ENCODE data around the gene EGLN3. TPM values are rescaled to one million over a fixed set of nuclear protein-coding genes. Genes with fewer than 3 reads are reported as not detected.

Gene EGLN3
- total RNA-seq, 1 donor from 2014 or later = 2.8 TPM

- DNase-seq (ENCODE audit: low spot score) = no peak
- peaks cover 2% of the 10 kb centered on the region for H3K27me3 Mint-ChIP-seq (ENCODE audit: low read depth)
- no peak for TF ChIP-seq CTCF (IDR thresholded peaks at IDR 0.05)
- no peak overlapping the region for H3K4me3 Mint-ChIP-seq (ENCODE audit: unreplicated experiment)
- no peaks in the 10 kb centered on the region for H3K4me1 Mint-ChIP-seq (ENCODE audit: low read depth)
- H3K27ac Mint-ChIP-seq (ENCODE audit: unreplicated experiment) = no peak overlapping the region
- peaks cover 55% of the 10 kb centered on the region for H3K9me3 Mint-ChIP-seq (ENCODE audit: low read depth)
- H3K36me3 Mint-ChIP-seq (ENCODE audit: low read depth) = peaks cover 3% of the 10 kb centered on the region
Measured at GRCh38 chr14:33880330-33880729, 70.5 kb downstream of the EGLN3 start.

GRCh38 chr14:33879684-33880286, 71.1 kb downstream of the EGLN3 start:
- no peak overlapping the region for H3K4me3 Mint-ChIP-seq (ENCODE audit: unreplicated experiment)
- peaks cover 2% of the 10 kb centered on the region for H3K27me3 Mint-ChIP-seq (ENCODE audit: low read depth)
- H3K27ac Mint-ChIP-seq (ENCODE audit: unreplicated experiment) = no peak overlapping the region
- H3K4me1 Mint-ChIP-seq (ENCODE audit: low read depth) = no peaks in the 10 kb centered on the region
- H3K36me3 Mint-ChIP-seq (ENCODE audit: low read depth) = peaks cover 3% of the 10 kb centered on the region
- no peak for TF ChIP-seq CTCF (IDR thresholded peaks at IDR 0.05)
- no peak for DNase-seq (ENCODE audit: low spot score)
- peaks cover 56% of the 10 kb centered on the region for H3K9me3 Mint-ChIP-seq (ENCODE audit: low read depth)

GRCh38 chr14:33876274-33876673, 74.6 kb downstream of the EGLN3 start:
- Mint-ChIP-seq H3K9me3 (ENCODE audit: low read depth) (peaks cover 45% of the 10 kb centered on the region), H3K4me1 (ENCODE audit: low read depth) (no peaks in the 10 kb centered on the region), H3K36me3 (ENCODE audit: low read depth) (peaks cover 3% of the 10 kb centered on the region), H3K27ac (ENCODE audit: unreplicated experiment) (no peak overlapping the region), H3K4me3 (ENCODE audit: unreplicated experiment) (no peak overlapping the region), H3K27me3 (ENCODE audit: low read depth) (peaks cover 3% of the 10 kb centered on the region)
- no peak for DNase-seq (ENCODE audit: low spot score)
- no peak for TF ChIP-seq CTCF (IDR thresholded peaks at IDR 0.05)

Measured in chondrocyte (in vitro differentiated cells).